ENCODE measurements around the gene PPP1R9A.
A peak's percentile ranks its signal among the peaks of the same experiment; 100 is the strongest.

PPP1R9A gene

GRCh38 chr7:94875201-94875600 lies 32.2 kb upstream of the PPP1R9A start:
- DNase-seq (ENCODE audit: low spot score) (no peak), ATAC-seq (ENCODE audit: low read depth) (no peak)
- no peaks in the 10 kb centered on the region for H3K4me1 ChIP-seq (ENCODE audit: insufficient read depth, poor library complexity, severe bottlenecking)
- no peaks in the 10 kb centered on the region for H3K36me3 ChIP-seq (ENCODE audit: low read depth)
- no peak for TF ChIP-seq CTCF (IDR thresholded peaks at IDR 0.05; ENCODE audit: poor library complexity, severe bottlenecking)
- no peaks in the 10 kb centered on the region for H3K27me3 ChIP-seq (ENCODE audit: insufficient read depth, poor library complexity, severe bottlenecking)
- H3K27ac ChIP-seq (ENCODE audit: poor library complexity, severe bottlenecking) = no peak overlapping the region
- peaks cover 9% of the 10 kb centered on the region for H3K9me3 ChIP-seq (ENCODE audit: severe bottlenecking)
- H3K4me3 ChIP-seq (ENCODE audit: severe bottlenecking) = no peak overlapping the region

GRCh38 chr7:94877731-94878670 lies 29.4 kb upstream of the PPP1R9A start:
- ATAC-seq (ENCODE audit: low read depth) (no peak), DNase-seq (ENCODE audit: low spot score) (no peak)
- Histone ChIP-seq H3K27ac (ENCODE audit: poor library complexity, severe bottlenecking) (no peak overlapping the region), H3K36me3 (ENCODE audit: low read depth) (no peaks in the 10 kb centered on the region), H3K27me3 (ENCODE audit: insufficient read depth, poor library complexity, severe bottlenecking) (no peaks in the 10 kb centered on the region), H3K4me1 (ENCODE audit: insufficient read depth, poor library complexity, severe bottlenecking) (no peaks in the 10 kb centered on the region), H3K9me3 (ENCODE audit: severe bottlenecking) (peaks cover 9% of the 10 kb centered on the region), H3K4me3 (ENCODE audit: severe bottlenecking) (no peak overlapping the region)
- no peak for TF ChIP-seq CTCF (IDR thresholded peaks at IDR 0.05; ENCODE audit: poor library complexity, severe bottlenecking)

GRCh38 chr7:94882891-94883290 lies 24.5 kb upstream of the PPP1R9A start:
- Histone ChIP-seq H3K36me3 (ENCODE audit: low read depth) (no peaks in the 10 kb centered on the region), H3K27ac (ENCODE audit: poor library complexity, severe bottlenecking) (no peak overlapping the region), H3K27me3 (ENCODE audit: insufficient read depth, poor library complexity, severe bottlenecking) (no peaks in the 10 kb centered on the region), H3K4me3 (ENCODE audit: severe bottlenecking) (no peak overlapping the region), H3K9me3 (ENCODE audit: severe bottlenecking) (peaks cover 2% of the 10 kb centered on the region), H3K4me1 (ENCODE audit: insufficient read depth, poor library complexity, severe bottlenecking) (no peaks in the 10 kb centered on the region)
- no peak for DNase-seq (ENCODE audit: low spot score)
- TF ChIP-seq CTCF (IDR thresholded peaks at IDR 0.05; ENCODE audit: poor library complexity, severe bottlenecking) = no peak
- peak; percentile 44; the same call in 2 of the 3 replicates for ATAC-seq (ENCODE audit: low read depth)

- Histone ChIP-seq H3K9me3 (ENCODE audit: severe bottlenecking) (no peaks in the 10 kb centered on the region), H3K36me3 (ENCODE audit: low read depth) (no peaks in the 10 kb centered on the region), H3K27ac (ENCODE audit: poor library complexity, severe bottlenecking) (no peak overlapping the region), H3K27me3 (ENCODE audit: insufficient read depth, poor library complexity, severe bottlenecking) (no peaks in the 10 kb centered on the region), H3K4me3 (ENCODE audit: severe bottlenecking) (no peak overlapping the region), H3K4me1 (ENCODE audit: insufficient read depth, poor library complexity, severe bottlenecking) (no peaks in the 10 kb centered on the region)
- DNase-seq (ENCODE audit: low spot score) (no peak), ATAC-seq (ENCODE audit: low read depth) (no peak)
- no peak for TF ChIP-seq CTCF (IDR thresholded peaks at IDR 0.05; ENCODE audit: poor library complexity, severe bottlenecking)
These were observed 23.8 kb upstream of the PPP1R9A start for GRCh38 chr7:94883616-94884015.

GRCh38 chr7:94888551-94888950 lies 18.8 kb upstream of the PPP1R9A start:
- no peak for DNase-seq (ENCODE audit: low spot score)
- ATAC-seq (ENCODE audit: low read depth) = no peak
- H3K9me3 ChIP-seq (ENCODE audit: severe bottlenecking) = no peaks in the 10 kb centered on the region
- no peak for TF ChIP-seq CTCF (IDR thresholded peaks at IDR 0.05; ENCODE audit: poor library complexity, severe bottlenecking)
- no peaks in the 10 kb centered on the region for H3K36me3 ChIP-seq (ENCODE audit: low read depth)
- H3K4me1 ChIP-seq (ENCODE audit: insufficient read depth, poor library complexity, severe bottlenecking) = no peaks in the 10 kb centered on the region
- H3K4me3 ChIP-seq (ENCODE audit: severe bottlenecking) = no peak overlapping the region
- H3K27me3 ChIP-seq (ENCODE audit: insufficient read depth, poor library complexity, severe bottlenecking) = no peaks in the 10 kb centered on the region
- H3K27ac ChIP-seq (ENCODE audit: poor library complexity, severe bottlenecking) = no peak overlapping the region

Data from RWPE2 (cell line).